ENCODE measurements around the gene SMARCA4.
"Not testable (repeated sequence)": the region's sequence is repeated elsewhere in the genome, so short reads cannot be mapped to it uniquely, and the experiment has no call there.

Gene SMARCA4

GRCh38 chr19:10981252-10981895 is 20.5 kb downstream of the SMARCA4 start:
- no peak for DNase-seq

DNA sequence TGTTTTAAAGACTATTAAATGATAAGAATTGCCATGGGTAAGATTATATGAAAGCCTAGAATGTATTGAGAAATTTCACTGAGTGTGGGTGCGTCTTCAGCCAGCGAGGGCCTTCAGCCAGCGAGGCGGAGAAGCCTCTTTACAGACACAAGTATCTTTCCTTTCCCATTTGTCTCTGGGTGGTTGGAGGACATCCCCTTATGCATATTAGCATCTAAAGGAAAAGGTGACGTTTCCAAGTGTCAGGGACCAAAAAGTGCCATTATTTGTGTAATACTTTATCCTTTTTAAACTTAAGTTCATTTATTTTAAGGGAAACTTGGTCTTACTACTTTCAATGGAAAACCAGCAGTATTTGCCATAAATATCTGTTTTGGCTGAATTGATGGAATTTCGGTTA is 22.2 kb downstream of the SMARCA4 start:
- DNase-seq = no peak

DNA sequence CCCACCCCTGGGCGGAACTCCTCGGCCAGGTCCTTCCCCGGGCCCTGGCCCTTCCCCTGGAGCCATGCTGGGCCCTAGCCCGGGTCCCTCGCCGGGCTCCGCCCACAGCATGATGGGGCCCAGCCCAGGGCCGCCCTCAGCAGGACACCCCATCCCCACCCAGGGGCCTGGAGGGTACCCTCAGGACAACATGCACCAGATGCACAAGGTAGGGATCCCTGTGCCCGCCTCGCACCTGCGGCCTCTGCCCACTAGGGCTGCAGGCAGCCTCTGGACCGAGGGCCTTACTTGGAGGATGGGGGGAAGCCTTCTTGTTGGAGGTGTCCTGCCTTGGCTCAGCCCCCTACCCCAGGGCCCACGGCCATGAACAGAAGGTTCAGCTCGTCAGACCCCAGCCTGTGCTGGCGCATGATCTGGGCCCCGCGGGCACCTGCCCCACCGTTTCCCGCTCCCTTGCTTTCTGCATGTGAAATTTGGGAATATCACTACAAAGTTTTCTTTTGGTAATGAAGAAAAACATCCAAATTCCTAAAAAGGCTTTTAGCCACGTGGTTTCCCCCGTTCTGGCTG is 23.4 kb downstream of the SMARCA4 start:
- no peak for DNase-seq

DNA sequence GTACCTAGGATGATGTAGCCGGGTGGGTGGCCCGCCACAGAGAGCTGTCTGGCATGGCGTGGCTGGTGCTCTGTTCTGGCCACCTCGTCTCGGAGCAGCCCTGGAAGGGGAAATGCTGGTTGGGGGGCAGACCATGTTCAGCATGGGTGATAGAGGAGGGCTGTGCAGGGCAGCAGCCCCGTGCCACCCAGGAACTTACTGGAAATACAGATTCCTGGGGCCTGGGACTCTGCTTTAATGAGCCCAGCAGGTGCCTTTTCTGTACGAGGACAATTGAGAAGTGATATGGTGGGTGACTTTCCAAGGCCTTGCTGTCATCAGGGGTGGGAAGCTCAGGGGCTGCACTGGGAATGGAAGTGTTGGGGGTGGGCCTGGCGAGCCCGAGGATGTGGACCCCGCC is 24.7 kb downstream of the SMARCA4 start:
- DNase-seq = no peak

DNA sequence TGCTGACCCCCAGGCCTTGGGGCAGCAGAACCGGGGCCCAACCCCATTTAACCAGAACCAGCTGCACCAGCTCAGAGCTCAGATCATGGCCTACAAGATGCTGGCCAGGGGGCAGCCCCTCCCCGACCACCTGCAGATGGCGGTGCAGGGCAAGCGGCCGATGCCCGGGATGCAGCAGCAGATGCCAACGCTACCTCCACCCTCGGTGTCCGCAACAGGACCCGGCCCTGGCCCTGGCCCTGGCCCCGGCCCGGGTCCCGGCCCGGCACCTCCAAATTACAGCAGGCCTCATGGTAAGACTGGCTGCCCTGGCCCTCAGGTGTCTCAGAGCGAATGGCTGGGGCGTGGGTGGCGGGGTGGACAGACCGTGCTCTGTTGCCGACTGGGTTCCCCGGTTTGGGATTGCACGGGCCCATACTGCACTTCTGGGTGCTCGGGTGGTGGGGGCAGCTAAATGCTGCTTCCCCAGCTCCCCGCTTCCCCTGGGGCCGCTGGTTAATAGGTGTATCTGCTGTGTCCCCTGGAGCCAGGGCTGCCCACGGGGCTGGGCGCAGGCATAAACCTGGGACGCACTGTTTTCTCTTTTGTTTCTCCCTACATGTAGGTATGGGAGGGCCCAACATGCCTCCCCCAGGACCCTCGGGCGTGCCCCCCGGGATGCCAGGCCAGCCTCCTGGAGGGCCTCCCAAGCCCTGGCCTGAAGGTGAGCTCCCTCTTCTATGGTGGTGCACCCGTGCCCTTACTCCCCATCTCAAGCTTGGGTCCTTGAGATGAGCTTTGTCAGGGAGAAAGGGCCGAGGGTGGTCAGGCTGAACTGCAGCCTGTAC is 25.7 kb downstream of the SMARCA4 start:
- no peak for DNase-seq

- no peak for DNase-seq
These were observed 26.9 kb downstream of the SMARCA4 start for GRCh38 chr19:10987571-10988297.

GRCh38 chr19:10988380-10988779 is 27.6 kb downstream of the SMARCA4 start:
- DNase-seq = no peak

- DNase-seq = no peak
These were observed 28.1 kb downstream of the SMARCA4 start for GRCh38 chr19:10988921-10989320.

DNA sequence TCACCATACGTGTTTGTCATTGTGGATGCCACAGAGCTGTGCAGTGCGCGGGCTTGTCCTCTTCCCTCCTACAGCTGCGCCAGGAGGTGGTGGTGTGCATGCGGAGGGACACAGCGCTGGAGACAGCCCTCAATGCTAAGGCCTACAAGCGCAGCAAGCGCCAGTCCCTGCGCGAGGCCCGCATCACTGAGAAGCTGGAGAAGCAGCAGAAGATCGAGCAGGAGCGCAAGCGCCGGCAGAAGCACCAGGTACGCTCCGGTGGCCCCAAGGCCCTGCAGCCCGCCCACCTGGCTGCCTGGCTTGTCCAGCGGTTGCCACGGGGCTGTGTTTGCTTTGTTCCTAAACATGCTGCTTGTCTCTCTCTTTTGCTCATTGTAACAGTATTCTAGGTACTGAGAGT is 30.2 kb downstream of the SMARCA4 start:
- no peak for DNase-seq

- no peak for DNase-seq
These were observed 30.8 kb downstream of the SMARCA4 start for GRCh38 chr19:10991521-10992081.

GRCh38 chr19:10992174-10992573 is 31.3 kb downstream of the SMARCA4 start:
- not testable (repeated sequence) for DNase-seq

DNA sequence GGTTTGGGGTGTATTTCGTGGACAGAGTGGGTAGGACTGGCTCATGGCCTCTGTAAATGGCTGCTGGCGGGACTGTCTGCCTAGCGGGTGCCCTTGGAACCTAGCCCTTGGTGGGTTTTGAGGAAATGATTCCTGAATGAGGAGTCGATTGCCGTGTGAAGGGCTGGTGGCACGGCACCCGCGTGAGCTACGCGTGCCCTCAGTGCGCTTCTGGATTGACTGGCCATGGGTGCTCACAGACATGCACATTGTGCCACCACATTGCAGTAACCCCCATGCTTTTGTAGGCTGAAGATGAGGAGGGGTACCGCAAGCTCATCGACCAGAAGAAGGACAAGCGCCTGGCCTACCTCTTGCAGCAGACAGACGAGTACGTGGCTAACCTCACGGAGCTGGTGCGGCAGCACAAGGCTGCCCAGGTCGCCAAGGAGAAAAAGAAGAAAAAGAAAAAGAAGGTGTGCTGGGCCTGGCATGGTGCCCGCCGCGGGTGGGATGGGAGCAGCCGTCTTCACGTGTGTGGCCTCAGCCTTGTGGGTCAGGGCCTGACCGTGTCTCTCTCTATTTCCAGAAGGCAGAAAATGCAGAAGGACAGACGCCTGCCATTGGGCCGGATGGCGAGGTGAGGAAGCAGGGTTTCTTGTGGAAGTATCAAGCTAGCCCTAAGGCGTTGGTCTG is 35.2 kb downstream of the SMARCA4 start:
- DNase-seq = no peak

- no peak for DNase-seq
These were observed 37.3 kb downstream of the SMARCA4 start for GRCh38 chr19:10998045-10998533.

GRCh38 chr19:10998666-10999065 is 37.8 kb downstream of the SMARCA4 start:
- DNase-seq = no peak

GRCh38 chr19:11005521-11005920 is 44.7 kb downstream of the SMARCA4 start:
- no peak for DNase-seq

DNA sequence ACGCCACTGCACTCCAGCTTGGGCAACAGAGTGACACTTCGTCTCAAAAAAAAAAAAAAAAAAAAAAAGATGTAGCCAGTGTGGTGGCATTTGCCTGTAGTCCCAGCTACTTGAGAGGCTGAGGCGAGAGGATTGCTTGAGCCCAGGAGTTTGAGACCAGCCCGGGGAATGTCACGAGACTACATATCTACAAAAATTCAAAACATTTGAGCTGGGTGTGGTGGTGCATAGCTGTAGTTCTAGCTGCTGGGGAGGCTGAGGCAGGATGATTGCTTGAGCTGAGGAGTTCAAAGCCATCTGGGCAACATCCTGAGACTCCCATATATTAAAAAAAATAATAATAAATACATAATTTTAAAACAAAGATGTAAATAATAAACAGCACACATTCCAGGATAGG is 46.6 kb downstream of the SMARCA4 start:
- DNase-seq = no peak

DNA sequence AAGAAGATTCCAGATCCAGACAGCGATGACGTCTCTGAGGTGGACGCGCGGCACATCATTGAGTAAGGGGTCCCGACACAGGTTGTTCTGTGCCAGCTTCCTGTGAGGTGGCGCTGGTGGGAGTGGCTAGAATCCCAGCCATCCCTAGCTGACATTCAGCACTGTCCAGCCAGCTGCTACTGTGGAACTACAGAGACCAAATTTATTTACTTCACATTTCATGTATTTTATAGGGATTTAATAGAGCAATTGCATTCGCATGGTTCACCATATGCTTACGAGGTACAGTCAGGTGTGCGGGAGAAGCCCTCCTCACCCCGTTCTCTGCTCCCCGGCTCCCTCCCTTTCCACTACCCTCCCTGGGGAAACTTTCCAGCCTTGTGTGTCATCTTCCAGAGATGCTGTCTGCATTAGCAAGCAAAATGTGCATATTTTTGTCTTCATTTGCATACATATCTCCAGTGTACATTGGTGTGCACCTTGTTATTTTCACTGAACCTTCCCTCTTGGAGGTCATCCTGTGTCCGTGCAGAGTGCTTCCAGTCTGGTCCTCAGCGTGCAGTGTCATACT is 47.2 kb downstream of the SMARCA4 start:
- no peak for DNase-seq

DNA sequence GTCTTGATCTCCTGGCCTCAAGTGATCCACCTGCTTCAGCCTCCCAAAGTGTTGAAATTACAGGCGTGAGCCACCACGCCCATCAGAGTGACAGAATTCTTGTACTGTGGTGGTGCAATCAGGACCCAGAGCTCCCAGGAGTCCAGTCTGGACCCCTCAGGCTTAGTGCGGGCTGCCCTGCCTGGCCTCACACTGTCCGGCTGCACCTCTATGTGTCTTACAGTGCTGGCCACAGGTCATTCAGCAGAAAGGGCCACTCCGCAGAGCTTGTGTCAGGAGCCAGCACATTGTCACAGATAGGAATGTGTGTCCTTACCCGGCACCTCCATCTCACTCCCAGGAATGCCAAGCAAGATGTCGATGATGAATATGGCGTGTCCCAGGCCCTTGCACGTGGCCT is 49.2 kb downstream of the SMARCA4 start:
- DNase-seq = no peak

DNA sequence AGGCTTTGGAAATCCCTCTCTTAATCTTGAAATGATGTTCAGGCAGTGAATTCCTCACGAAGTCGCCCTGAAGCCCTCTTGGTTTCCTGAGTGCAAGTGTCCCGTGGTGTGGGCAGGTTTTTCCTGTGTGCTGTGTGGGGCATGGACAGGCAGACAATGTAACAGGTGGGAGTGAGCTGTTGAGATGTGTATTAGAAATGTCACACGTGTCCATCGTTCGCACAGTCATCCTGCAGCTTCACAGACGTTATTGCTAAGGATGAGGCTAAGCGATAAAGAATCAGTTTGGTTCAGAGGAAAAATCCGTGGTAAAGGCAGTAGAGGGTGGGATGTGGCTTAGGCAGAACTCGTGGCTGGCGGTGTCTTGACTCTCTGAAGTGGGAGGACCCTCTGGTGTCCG is 51.7 kb downstream of the SMARCA4 start:
- no peak for DNase-seq

GRCh38 chr19:11013771-11014170 is 52.9 kb downstream of the SMARCA4 start:
- DNase-seq = no peak

DNA sequence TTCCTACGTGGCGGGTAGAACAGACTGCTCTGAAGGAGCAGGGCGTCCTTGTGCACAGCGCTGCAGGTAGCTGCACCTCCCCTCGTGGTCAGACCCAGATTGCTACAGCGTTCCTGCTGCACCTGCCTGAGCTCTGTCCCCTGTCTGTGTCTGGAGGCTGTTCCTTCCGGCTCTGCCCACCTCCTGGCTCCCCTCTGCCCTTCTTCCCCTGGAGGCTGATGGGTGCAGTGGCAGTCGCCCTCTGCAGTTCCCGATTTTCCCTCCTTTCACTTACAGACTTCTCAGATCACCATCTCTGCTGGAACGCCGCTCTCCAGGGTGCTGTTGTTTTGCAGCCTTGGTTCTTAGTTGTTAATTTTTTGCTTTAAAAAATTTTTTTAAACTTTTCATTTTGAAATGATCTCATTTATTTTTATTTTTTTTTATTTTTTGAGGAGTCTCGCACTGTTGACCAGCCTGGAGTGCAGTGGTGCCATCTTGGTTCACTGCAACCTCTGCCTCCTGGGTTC is 53.6 kb downstream of the SMARCA4 start:
- no peak for DNase-seq

DNA sequence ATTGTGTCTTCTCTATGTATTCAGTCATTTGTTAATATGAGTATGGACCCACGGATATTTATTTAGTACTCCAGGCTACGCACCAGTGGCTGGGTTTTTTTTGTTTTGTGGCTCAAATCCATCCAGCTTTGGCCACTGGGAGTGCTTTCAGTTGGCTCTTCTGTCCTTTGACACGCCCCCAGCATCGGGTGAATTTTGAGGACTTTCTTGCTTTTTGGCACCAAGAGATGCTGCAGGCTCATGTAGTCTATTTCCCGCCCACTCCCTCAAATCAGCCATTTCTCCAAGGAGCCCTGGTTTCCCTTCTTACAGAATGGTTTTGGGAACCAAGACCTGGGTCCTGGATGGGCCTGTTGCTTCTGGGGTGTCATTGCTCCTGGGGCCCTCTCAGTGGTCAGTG is 55.8 kb downstream of the SMARCA4 start:
- no peak for DNase-seq

All from activated CD8-positive, alpha-beta memory T cell treated with anti-CD3 and anti-CD28 coated beads for 24 hours (primary cell).